Measurements from ENCODE around the gene KCNJ15. TPM values are rescaled to one million over a fixed set of nuclear protein-coding genes. Genes with fewer than 3 reads are reported as not detected.

Gene KCNJ15
- total and polyA plus RNA-seq, 2 of the 8 experiments (the other 6 are each of a cell fraction or from before 2014, with no cell fraction given), result under 0.01 TPM; not detected in 1

GRCh38 chr21:38319781-38320180 is 63.0 kb downstream of the KCNJ15 start:
- no peak overlapping the region for H3K27ac ChIP-seq (ENCODE audit: low read depth, low read length)
- WGBS, 2 experiments (ENCODE audit: extremely low coverage in 1 of 2, insufficient coverage in 1 of 2, insufficient read length in 1 of 2, insufficient replicate concordance in 2 of 2, low coverage in 1 of 2, low lambda C conversion rate in 2 of 2, missing lambda C conversion rate in 1 of 2), result 95% methylated on average over 7 of the region's 7 CpGs; no CpG with 5 or more reads in 1 of the 2 experiments
- FAIRE-seq, result no peak

More at GRCh38 chr21:38319781-38320180, 63.0 kb downstream of the KCNJ15 start:
- no peak overlapping the region for H3K9ac ChIP-seq (replicated peaks in 1 of 4; ENCODE audit: extremely low read depth in 1 of 4, low read depth in 3 of 4, low read length in 3 of 4)
- no peak overlapping the region for H2BK5ac ChIP-seq (ENCODE audit: low read depth, low read length)
- no peak overlapping the region for H4K91ac ChIP-seq (replicated peaks; ENCODE audit: insufficient read length, low read length)
- no peak for TF ChIP-seq SUZ12 (IDR thresholded peaks at IDR 0.05; ENCODE audit: low read length)
- no peak for TF ChIP-seq TAF7 (optimal IDR thresholded peaks at IDR 0.05; ENCODE audit: borderline replicate concordance, low read depth, low read length)
- no peak for TF ChIP-seq RNF2 (IDR thresholded peaks at IDR 0.05; ENCODE audit: borderline replicate concordance, low read depth, low read length, missing control alignments, poor library complexity, severe bottlenecking)
- no peak for TF ChIP-seq RAD21 (IDR thresholded peaks at IDR 0.05 in 1 of 2, conservative IDR thresholded peaks at IDR 0.05 in 1 of 2; ENCODE audit: low read depth in 2 of 2, low read length in 2 of 2)
- TF ChIP-seq SIX5 (IDR thresholded peaks at IDR 0.05; ENCODE audit: low read depth, low read length), result no peak
- TF ChIP-seq TAF1 (IDR thresholded peaks at IDR 0.05; ENCODE audit: low read depth, low read length), result no peak
- TF ChIP-seq BACH1 (IDR thresholded peaks at IDR 0.05; ENCODE audit: low read length), result no peak
- no peak for TF ChIP-seq BCL11A (IDR thresholded peaks at IDR 0.05; ENCODE audit: low read depth in 2 of 2, low read length in 2 of 2)
- TF ChIP-seq KDM1A (IDR thresholded peaks at IDR 0.05; ENCODE audit: borderline replicate concordance, low read length), result no peak
- TF ChIP-seq PHF8 (conservative IDR thresholded peaks at IDR 0.05; ENCODE audit: low read depth, low read length), result no peak
- H4K20me1 ChIP-seq (replicated peaks in 1 of 2; ENCODE audit: control insufficient read depth in 1 of 2, insufficient read depth in 2 of 2, low read length in 2 of 2), result no peaks in the 10 kb centered on the region
- H2BK120ac ChIP-seq (replicated peaks; ENCODE audit: low read depth, low read length), result no peak overlapping the region
- H3K56ac ChIP-seq (replicated peaks; ENCODE audit: insufficient read length, low read depth, low read length), result no peak overlapping the region
- no peak overlapping the region for H3K4ac ChIP-seq (replicated peaks; ENCODE audit: insufficient read length, low read depth, low read length)
- no peak overlapping the region for H3K18ac ChIP-seq (ENCODE audit: extremely low read depth, low read length)
- no peak overlapping the region for H4K5ac ChIP-seq (ENCODE audit: insufficient read length, low read depth, low read length)
- no peak overlapping the region for H2BK12ac ChIP-seq (ENCODE audit: low read depth, low read length)
- H3K23me2 ChIP-seq (ENCODE audit: low read depth, low read length), result no peaks in the 10 kb centered on the region
- no peak overlapping the region for H2AFZ ChIP-seq (ENCODE audit: low read length)
- H3K4me3 ChIP-seq (ENCODE audit: extremely low read depth in 1 of 4, insufficient read depth in 2 of 4, low read depth in 3 of 4, low read length in 4 of 4), result no peak overlapping the region
- no peak overlapping the region for H2BK20ac ChIP-seq (ENCODE audit: low read length)
- H3K79me2 ChIP-seq (ENCODE audit: control insufficient read depth in 1 of 2, insufficient read depth in 2 of 2, low read length in 2 of 2), result no peaks in the 10 kb centered on the region
- H3K9me3 ChIP-seq (ENCODE audit: insufficient read depth in 2 of 2, low read depth in 1 of 2, low read length in 1 of 2), result no peaks in the 10 kb centered on the region
- H2AK5ac ChIP-seq (ENCODE audit: low read depth, low read length), result no peak overlapping the region
- H2BK15ac ChIP-seq (ENCODE audit: low read length), result no peak overlapping the region
- ChIA-PET POLR2A (ENCODE audit: partially characterized antibody) (no interaction called here), CTCF (ENCODE audit: partially characterized antibody) (interaction anchor here (1.5 kb wide), 1 partner anchor 10 kb away, joined by 4 read pairs; no protein-coding TSS in a partner anchor)
- H3K36me3 ChIP-seq (ENCODE audit: control insufficient read depth in 2 of 4, insufficient read depth in 4 of 4, low read length in 3 of 4), result no peaks in the 10 kb centered on the region
- no peak overlapping the region for H3K4me2 ChIP-seq (ENCODE audit: insufficient read depth in 1 of 2, low read depth in 2 of 2, low read length in 2 of 2)
- H3K79me1 ChIP-seq (ENCODE audit: low read depth, low read length), result no peaks in the 10 kb centered on the region
- no peak overlapping the region for H3K23ac ChIP-seq (ENCODE audit: insufficient read length)
- no peak overlapping the region for H3K14ac ChIP-seq (ENCODE audit: insufficient read length)
- DNase-seq (ENCODE audit: low read depth in 1 of 2, low spot score in 2 of 2), result no peak
- peaks cover 0 to 6% (median 3%) of the 10 kb centered on the region in 4 experiments; a peak in 2 of 7 replicates for H3K4me1 ChIP-seq (replicated peaks in 1 of 4; ENCODE audit: control insufficient read depth in 3 of 4, insufficient read depth in 4 of 4, low read length in 3 of 4)
- no peaks in the 10 kb centered on the region for H3K27me3 ChIP-seq (replicated peaks in 1 of 4; ENCODE audit: control insufficient read depth in 3 of 4, extremely low read depth in 1 of 4, insufficient read depth in 3 of 4, low read length in 3 of 4)
- no peak overlapping the region for H4K8ac ChIP-seq (ENCODE audit: extremely low read depth, insufficient read depth, low read length)

Measured in H1 (cell line).